Panc1 (cell line): ENCODE data around the gene SEC61B. TPM values are rescaled to one million over a fixed set of nuclear protein-coding genes. Genes with fewer than 3 reads are reported as not detected.

ENCODE experiments used
- ATAC-seq: fragments of 200-7000 bp; cut with Tn5 transposase; 2 replicates; pipeline ENCODE4 v1.9.1; 2020; ENCODE audit warnings: mild to moderate bottlenecking, moderate library complexity
- BruUV-seq: library from RNA; stranded (reverse); fragments of 400-500 nt; replicated peaks from 2 replicates; lab custom pipeline; 2021; lab: Mats Ljungman, UMichigan
- CTCF ChIA-PET: fragments of 300-600 bp; sonication (Branson Sonifier 250); formaldehyde crosslinking; loops from one replicate; lab custom pipeline; 2022; ENCODE audit warnings: antibody characterized with exemption; lab: Charles Lee
- POLR2A ChIA-PET: fragments of 300-600 bp; sonication (Branson Sonifier 250); formaldehyde crosslinking; loops from one replicate; lab custom pipeline; 2022; ENCODE audit warnings: antibody characterized with exemption; lab: Charles Lee
- DNase-seq: peaks from one replicate; pipeline ENCODE4 v3.0.0-alpha.2; 2010; ENCODE audit warnings: low read depth, low spot score
- H3K27ac ChIP-seq: 2 replicates; pipeline ENCODE4 v1.5.1; 2011; ENCODE audit warnings: mild to moderate bottlenecking, low read length, inconsistent platforms
- H3K27me3 ChIP-seq: fragments of 200-500 bp; sonication (Bioruptor generic); 2 replicates; pipeline ENCODE4 v1.6.0; 2014; ENCODE audit warnings: low read length, inconsistent platforms; ENCODE audit not compliant: control insufficient read depth, insufficient read depth
- H3K36me3 ChIP-seq: fragments of 200-500 bp; sonication (Bioruptor generic); 2 replicates; pipeline ENCODE4 v1.5.1; 2014; ENCODE audit warnings: inconsistent platforms, mild to moderate bottlenecking, low read length, moderate library complexity; ENCODE audit not compliant: control insufficient read depth, insufficient read depth
- H3K4me1 ChIP-seq: 2 replicates; pipeline ENCODE4 v1.5.1; 2011; ENCODE audit warnings: inconsistent platforms, mild to moderate bottlenecking, low read length, moderate library complexity; ENCODE audit not compliant: control insufficient read depth, insufficient read depth
- H3K4me3 ChIP-seq, 2 experiments: 2 replicates each; pipeline ENCODE4 v1.5.1; 2011 to 2012; ENCODE audit warnings: low read depth in 2 of 2, low read length in 2 of 2, mild to moderate bottlenecking in 2 of 2, inconsistent platforms in 1 of 2, moderate library complexity in 1 of 2
- H3K9me3 ChIP-seq: fragments of 200-500 bp; sonication (Bioruptor generic); 2 replicates; pipeline ENCODE4 v1.5.1; 2014; ENCODE audit warnings: low read depth, mild to moderate bottlenecking, inconsistent platforms, low read length, moderate library complexity; ENCODE audit not compliant: control insufficient read depth, insufficient read depth
- POLR2AphosphoS5 ChIP-seq: IDR thresholded peaks from 2 replicates; pipeline ENCODE4 v1.6.1; 2012; ENCODE audit warnings: mild to moderate bottlenecking, low read depth, low read length, moderate library complexity
- SIN3A ChIP-seq: IDR thresholded peaks from 2 replicates; pipeline ENCODE4 v1.6.1; 2012; ENCODE audit warnings: low read depth, mild to moderate bottlenecking, low read length, moderate library complexity, borderline replicate concordance; ENCODE audit not compliant: insufficient read depth
- TCF7L2 ChIP-seq: IDR thresholded peaks from 2 replicates; pipeline ENCODE4 v1.6.1; 2011; ENCODE audit warnings: mild to moderate bottlenecking, low read depth, low read length, inconsistent platforms
- in situ Hi-C: cut with HindIII; loops from 2 replicates; pipeline ENCODE4 v1.10.0; 2016; ENCODE audit warnings: low sequenced_read_pairs, low pct_unique_long_range_greater_than_20kb
- intact Hi-C: fragments of 100-400 bp; cut with micrococcal nuclease; formaldehyde crosslinking; loops from one replicate; pipeline ENCODE4 v1.10.0; 2022; ENCODE audit not compliant: unreplicated experiment
- total RNA-seq: library from RNA; stranded (reverse); gene quantifications from one replicate; pipeline ENCODE4 v1.2.1, GENCODE V29; 2021; ENCODE audit not compliant: unreplicated experiment
- TF ChIP-seq, protein P1 (sequence below), 2 experiments: IDR thresholded peaks; 2 replicates each; pipeline ENCODE4 v1.6.1; 2011 to 2012; ENCODE audit warnings: low read depth in 2 of 2, control low read depth in 1 of 2, low read length in 1 of 2, mild to moderate bottlenecking in 1 of 2, moderate library complexity in 1 of 2; ENCODE audit not compliant: insufficient read depth in 1 of 2
- TF ChIP-seq, protein P2 (sequence below): fragments of 450-650 bp; IDR thresholded peaks from 2 replicates; pipeline ENCODE4 v1.5.1; 2017; ENCODE audit warnings: mild to moderate bottlenecking

Gene SEC61B
- total RNA-seq, 1 experiment from 2014 or later: 90.4 TPM

GRCh38 chr9:99180662-99181061 lies 41.4 kb upstream of the SEC61B start:
- intact Hi-C loops (loop anchor here (10.0 kb wide), 1 partner anchor 624 kb away; no protein-coding TSS in a partner anchor), in situ Hi-C loops (no loop called here)
- Histone ChIP-seq H3K36me3 (no peaks in the 10 kb centered on the region), H3K27me3 (no peaks in the 10 kb centered on the region), H3K4me1 (no peaks in the 10 kb centered on the region), H3K27ac (no peak overlapping the region), H3K9me3 (no peaks in the 10 kb centered on the region), H3K4me3 (no peak overlapping the region)
- DNase-seq: no peak
- BruUV-seq: no TSS peak
- POLR2A ChIA-PET: no interaction called here
- TF ChIP-seq SIN3A (no peak), TCF7L2 (no peak), POLR2AphosphoS5 (no peak)
- TF ChIP-seq, protein P1, sequence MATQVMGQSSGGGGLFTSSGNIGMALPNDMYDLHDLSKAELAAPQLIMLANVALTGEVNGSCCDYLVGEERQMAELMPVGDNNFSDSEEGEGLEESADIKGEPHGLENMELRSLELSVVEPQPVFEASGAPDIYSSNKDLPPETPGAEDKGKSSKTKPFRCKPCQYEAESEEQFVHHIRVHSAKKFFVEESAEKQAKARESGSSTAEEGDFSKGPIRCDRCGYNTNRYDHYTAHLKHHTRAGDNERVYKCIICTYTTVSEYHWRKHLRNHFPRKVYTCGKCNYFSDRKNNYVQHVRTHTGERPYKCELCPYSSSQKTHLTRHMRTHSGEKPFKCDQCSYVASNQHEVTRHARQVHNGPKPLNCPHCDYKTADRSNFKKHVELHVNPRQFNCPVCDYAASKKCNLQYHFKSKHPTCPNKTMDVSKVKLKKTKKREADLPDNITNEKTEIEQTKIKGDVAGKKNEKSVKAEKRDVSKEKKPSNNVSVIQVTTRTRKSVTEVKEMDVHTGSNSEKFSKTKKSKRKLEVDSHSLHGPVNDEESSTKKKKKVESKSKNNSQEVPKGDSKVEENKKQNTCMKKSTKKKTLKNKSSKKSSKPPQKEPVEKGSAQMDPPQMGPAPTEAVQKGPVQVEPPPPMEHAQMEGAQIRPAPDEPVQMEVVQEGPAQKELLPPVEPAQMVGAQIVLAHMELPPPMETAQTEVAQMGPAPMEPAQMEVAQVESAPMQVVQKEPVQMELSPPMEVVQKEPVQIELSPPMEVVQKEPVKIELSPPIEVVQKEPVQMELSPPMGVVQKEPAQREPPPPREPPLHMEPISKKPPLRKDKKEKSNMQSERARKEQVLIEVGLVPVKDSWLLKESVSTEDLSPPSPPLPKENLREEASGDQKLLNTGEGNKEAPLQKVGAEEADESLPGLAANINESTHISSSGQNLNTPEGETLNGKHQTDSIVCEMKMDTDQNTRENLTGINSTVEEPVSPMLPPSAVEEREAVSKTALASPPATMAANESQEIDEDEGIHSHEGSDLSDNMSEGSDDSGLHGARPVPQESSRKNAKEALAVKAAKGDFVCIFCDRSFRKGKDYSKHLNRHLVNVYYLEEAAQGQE (IDR thresholded peaks at IDR 0.05; ENCODE audit: insufficient read depth in 1 of 2, low read depth in 2 of 2, low read length in 1 of 2): no peak
- TF ChIP-seq, protein P2, sequence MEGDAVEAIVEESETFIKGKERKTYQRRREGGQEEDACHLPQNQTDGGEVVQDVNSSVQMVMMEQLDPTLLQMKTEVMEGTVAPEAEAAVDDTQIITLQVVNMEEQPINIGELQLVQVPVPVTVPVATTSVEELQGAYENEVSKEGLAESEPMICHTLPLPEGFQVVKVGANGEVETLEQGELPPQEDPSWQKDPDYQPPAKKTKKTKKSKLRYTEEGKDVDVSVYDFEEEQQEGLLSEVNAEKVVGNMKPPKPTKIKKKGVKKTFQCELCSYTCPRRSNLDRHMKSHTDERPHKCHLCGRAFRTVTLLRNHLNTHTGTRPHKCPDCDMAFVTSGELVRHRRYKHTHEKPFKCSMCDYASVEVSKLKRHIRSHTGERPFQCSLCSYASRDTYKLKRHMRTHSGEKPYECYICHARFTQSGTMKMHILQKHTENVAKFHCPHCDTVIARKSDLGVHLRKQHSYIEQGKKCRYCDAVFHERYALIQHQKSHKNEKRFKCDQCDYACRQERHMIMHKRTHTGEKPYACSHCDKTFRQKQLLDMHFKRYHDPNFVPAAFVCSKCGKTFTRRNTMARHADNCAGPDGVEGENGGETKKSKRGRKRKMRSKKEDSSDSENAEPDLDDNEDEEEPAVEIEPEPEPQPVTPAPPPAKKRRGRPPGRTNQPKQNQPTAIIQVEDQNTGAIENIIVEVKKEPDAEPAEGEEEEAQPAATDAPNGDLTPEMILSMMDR: no peak
- no peak for ATAC-seq
- CTCF ChIA-PET: no interaction called here

DNA sequence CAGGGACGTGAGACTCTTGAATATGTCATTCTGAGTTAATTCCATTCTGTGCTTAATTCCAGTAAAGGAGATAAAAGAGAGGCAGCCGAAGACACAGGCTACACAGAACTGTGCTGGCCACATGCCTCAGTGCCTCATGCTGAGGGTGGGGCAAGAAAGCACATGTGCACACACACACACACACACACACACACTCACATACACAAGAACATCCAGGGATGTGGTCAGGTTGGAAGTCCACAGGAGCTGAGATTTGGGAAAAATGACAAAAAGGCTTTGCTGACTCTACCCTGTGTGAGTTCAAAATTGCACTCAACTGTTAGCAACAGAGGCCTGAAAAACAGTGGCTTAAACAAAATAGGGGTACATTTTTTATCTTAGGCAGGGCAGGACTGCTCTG lies 40.9 kb upstream of the SEC61B start:
- Histone ChIP-seq H3K4me3 (no peak overlapping the region), H3K9me3 (no peaks in the 10 kb centered on the region), H3K4me1 (no peaks in the 10 kb centered on the region), H3K27ac (no peak overlapping the region), H3K27me3 (no peaks in the 10 kb centered on the region), H3K36me3 (no peaks in the 10 kb centered on the region)
- in situ Hi-C loops (no loop called here), intact Hi-C loops (loop anchor here (10.0 kb wide), 1 partner anchor 624 kb away; no protein-coding TSS in a partner anchor)
- no peak for TF ChIP-seq TCF7L2
- TF ChIP-seq SIN3A: no peak
- TF ChIP-seq, protein P2: no peak
- TF ChIP-seq, protein P1 (IDR thresholded peaks at IDR 0.05; ENCODE audit: insufficient read depth in 1 of 2, low read depth in 2 of 2, low read length in 1 of 2): no peak
- no peak for TF ChIP-seq POLR2AphosphoS5
- DNase-seq: no peak
- no peak for ATAC-seq
- ChIA-PET CTCF (no interaction called here), POLR2A (no interaction called here)
- BruUV-seq: no TSS peak
